Muscle of leg (tissue), 11 donors: ENCODE measurements around the gene ATP2A1. TPM values are rescaled to one million over a fixed set of nuclear protein-coding genes. Genes with fewer than 3 reads are reported as not detected.

ENCODE experiments used
- DNase-seq: peaks from one replicate; pipeline ENCODE4 v3.0.0; 2013
- H3K27ac ChIP-seq: one replicate; pipeline ENCODE4 v1.5.1; 2013; ENCODE audit warnings: mild to moderate bottlenecking, low read length, control low read depth
- H3K27me3 ChIP-seq: one replicate; pipeline ENCODE4 v1.6.1; 2013; ENCODE audit warnings: low read length; ENCODE audit not compliant: control insufficient read depth, insufficient read depth
- H3K36me3 ChIP-seq: one replicate; pipeline ENCODE4 v1.6.1; 2013; ENCODE audit warnings: low read length; ENCODE audit not compliant: control insufficient read depth, insufficient read depth
- H3K4me1 ChIP-seq: one replicate; pipeline ENCODE4 v1.6.1; 2013; ENCODE audit warnings: low read length; ENCODE audit not compliant: control insufficient read depth, insufficient read depth
- H3K4me3 ChIP-seq: one replicate; pipeline ENCODE4 v1.5.1; 2013; ENCODE audit warnings: low read length, control low read depth
- H3K9me3 ChIP-seq: replicated peaks from 2 replicates; pipeline ENCODE4 v1.6.1; 2013; ENCODE audit warnings: low read depth, low read length; ENCODE audit not compliant: control insufficient read depth
- WGBS: methylation state at CpG from one replicate; pipeline ENCODE4 v1.1.5; 2013; ENCODE audit warnings: missing lambda C conversion rate; ENCODE audit not compliant: insufficient coverage; 5-methylcytosine and 5-hydroxymethylcytosine counted together
- polyA plus RNA-seq, 8 donors: library from polyadenylated mRNA; unstranded; fragments of 120-200 nt; gene quantifications; one replicate each; pipeline versions ENCODE4 v1.2.1 to v1.2.3, GENCODE V29; 2013; ENCODE audit warnings: inconsistent platforms in 1 of 8, low replicate concordance in 1 of 8; ENCODE audit not compliant: insufficient read length in 8 of 8, insufficient read depth in 1 of 8
- total RNA-seq: library from RNA; stranded (reverse); fragments of 120-200 nt; gene quantifications from one replicate; pipeline ENCODE4 v1.2.4, GENCODE V29; 2013

ATP2A1 gene
- total and polyA plus RNA-seq, 9 donors = 168 to 587 (median 463) TPM

DNA sequence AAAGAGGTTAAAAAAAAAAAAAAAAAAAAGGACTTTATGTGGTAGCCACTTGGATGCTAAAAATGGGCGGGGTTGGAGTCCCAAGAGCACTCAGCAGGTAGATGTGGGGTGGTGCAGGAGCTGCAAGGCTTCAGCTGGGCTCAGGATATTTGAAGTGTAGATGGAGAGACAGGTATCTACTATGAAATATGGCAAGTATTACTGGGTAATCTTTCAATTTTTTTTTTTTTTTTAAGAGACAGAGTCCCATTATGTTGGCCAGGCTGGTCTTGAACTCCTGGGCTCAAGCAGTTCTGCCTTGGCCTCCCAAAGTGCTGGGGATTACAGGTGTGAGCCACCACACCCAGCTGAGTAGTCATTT lies 39.8 kb upstream of the ATP2A1 start:
- DNase-seq = no peak
- no peaks in the 10 kb centered on the region for H3K4me1 ChIP-seq
- H3K4me3 ChIP-seq = no peak overlapping the region
- H3K27ac ChIP-seq = no peak overlapping the region
- H3K9me3 ChIP-seq = no peaks in the 10 kb centered on the region
- H3K27me3 ChIP-seq = no peaks in the 10 kb centered on the region
- 100% methylated on average over 1 of the region's 1 CpG for WGBS
- peaks cover 69% of the 10 kb centered on the region for H3K36me3 ChIP-seq

DNA sequence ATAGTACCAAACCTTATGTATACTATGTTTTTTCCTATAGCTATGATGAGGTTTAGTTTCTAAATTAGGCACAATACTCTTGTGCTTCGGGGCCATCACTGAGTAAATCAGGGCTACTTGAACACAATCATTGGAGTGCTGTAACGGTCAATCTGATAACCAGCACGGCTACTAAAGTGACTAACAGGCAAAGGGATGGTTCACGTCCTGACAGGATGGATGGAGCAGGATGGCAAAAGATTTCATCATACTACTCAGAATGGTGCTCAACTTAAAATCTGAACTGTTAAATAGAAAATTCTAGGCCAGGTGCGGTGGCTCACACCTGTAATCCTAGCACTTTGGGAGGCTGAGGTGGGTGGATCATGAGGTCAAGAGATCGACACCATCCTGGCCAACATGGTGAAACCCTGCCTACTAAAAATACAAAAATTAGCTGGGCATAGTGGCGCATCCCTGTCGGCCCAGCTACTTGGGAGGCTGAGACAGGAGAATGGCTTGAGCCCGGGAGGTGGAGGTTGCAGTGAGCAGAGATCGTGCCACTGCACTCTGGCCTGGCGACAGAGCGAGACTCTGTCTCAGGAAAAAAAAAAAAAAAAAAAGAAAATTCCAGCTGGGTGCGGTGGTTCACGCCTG lies 39.2 kb upstream of the ATP2A1 start:
- no peak overlapping the region for H3K4me3 ChIP-seq
- WGBS = 95% methylated on average over 9 of the region's 14 CpGs
- no peak for DNase-seq
- no peaks in the 10 kb centered on the region for H3K27me3 ChIP-seq
- H3K9me3 ChIP-seq = no peaks in the 10 kb centered on the region
- no peak overlapping the region for H3K27ac ChIP-seq
- H3K36me3 ChIP-seq = peaks cover 69% of the 10 kb centered on the region
- H3K4me1 ChIP-seq = no peaks in the 10 kb centered on the region

DNA sequence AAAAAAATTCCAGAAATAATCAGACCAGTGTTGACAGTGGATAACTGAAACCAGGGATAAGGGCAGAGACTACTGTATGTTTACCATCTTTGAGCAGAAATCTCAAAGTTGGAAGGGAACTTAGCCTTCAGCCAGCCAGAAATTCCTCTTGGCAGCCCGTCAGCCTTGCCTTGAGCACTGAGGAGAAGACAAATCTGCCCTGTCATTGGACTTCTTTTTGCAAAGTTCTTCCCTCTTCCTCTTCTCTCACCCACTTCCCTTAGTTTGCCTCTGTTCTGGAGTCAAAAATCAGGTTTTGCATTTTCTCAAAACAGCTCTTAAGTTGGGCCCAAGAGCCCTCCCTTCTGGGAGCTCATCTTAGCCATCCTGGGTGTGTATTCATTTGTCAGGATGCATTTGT lies 38.4 kb upstream of the ATP2A1 start:
- no peak overlapping the region for H3K4me3 ChIP-seq
- 0% methylated on average over 1 of the region's 1 CpG for WGBS
- no peak for DNase-seq
- peaks cover 2% of the 10 kb centered on the region for H3K4me1 ChIP-seq
- H3K27ac ChIP-seq = no peak overlapping the region
- H3K36me3 ChIP-seq = peaks cover 69% of the 10 kb centered on the region
- H3K9me3 ChIP-seq = no peaks in the 10 kb centered on the region
- no peaks in the 10 kb centered on the region for H3K27me3 ChIP-seq

DNA sequence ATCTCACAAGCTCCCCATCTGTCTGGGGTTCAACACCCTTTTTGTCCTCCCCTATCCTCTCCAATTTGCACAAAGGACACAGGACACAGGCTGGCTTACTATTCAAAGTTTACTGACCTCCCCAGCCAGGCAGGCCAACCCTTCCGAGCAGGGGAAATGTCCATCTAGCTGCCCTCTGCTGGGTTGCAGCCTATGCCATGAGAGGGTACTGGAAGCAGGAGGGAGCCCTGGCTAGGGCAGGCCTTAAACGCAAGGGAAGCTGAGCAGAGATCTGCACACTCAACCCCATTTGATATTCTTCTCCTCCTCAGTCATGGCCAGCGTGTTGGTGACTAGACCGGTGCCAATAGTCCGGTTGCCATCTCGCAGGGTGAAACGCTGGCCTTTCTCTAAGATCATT lies 35.6 kb upstream of the ATP2A1 start:
- H3K4me1 ChIP-seq = peaks cover 18% of the 10 kb centered on the region
- H3K9me3 ChIP-seq = no peaks in the 10 kb centered on the region
- H3K36me3 ChIP-seq = peaks cover 48% of the 10 kb centered on the region
- H3K4me3 ChIP-seq = no peak overlapping the region
- WGBS = 83% methylated on average over 2 of the region's 7 CpGs
- H3K27me3 ChIP-seq = no peaks in the 10 kb centered on the region
- no peak overlapping the region for H3K27ac ChIP-seq
- DNase-seq = no peak

DNA sequence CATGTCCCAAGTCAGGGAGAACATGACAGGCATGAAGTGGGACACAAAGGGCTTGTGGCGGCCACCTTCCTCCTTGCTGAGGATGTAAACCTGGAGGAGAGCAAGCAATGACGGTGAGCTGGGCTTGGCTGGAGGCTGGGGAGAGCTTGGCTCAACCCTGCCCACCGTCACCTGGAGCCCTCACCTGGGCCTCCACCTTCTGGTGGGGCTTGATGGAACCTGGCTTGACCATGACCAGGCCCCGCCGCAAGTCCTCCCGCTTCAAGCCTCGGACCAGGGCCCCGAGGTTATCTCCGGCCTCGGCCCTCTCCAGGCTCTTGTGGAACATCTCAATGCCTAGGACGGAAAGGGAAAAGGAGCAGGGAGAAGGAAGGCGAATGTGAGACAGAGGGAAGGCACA lies 34.5 kb upstream of the ATP2A1 start:
- Histone ChIP-seq H3K4me1 (peaks cover 18% of the 10 kb centered on the region), H3K4me3 (no peak overlapping the region), H3K36me3 (peaks cover 41% of the 10 kb centered on the region), H3K27ac (no peak overlapping the region), H3K9me3 (no peaks in the 10 kb centered on the region), H3K27me3 (no peaks in the 10 kb centered on the region)
- 89% methylated on average over 7 of the region's 12 CpGs for WGBS
- DNase-seq = no peak

DNA sequence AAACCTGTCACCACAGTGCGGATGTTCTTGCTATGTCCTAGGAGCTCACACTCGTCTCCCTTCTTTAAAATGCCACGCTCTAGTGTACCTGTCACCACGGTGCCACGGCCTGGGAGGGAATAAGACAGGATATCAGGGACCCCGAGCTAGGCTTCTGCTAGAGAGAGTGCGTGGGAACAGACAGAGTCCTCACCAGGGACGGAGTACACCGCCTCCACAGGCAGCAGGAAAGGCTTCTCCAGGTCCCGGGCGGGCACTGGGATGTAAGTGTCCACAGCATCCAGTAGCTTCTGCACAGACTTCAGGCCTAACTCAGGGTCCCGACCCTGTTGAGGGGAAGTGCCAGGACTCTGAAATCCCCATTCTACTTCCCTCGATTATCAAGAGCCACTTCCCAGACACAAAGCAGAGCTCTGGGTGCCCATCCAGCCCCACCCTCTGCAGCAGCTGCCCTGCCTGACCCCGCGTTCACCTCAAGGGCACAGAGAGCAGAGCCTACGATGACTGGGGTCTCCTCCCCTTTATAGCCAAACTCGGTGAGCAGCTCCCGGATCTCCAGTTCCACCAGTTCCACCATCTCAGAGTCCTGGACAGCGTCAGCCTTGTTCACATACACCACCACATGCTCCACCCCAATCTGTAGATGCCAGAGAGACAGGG lies 33.9 kb upstream of the ATP2A1 start:
- H3K4me3 ChIP-seq = no peak overlapping the region
- WGBS = 94% methylated on average over 19 of the region's 19 CpGs

DNA sequence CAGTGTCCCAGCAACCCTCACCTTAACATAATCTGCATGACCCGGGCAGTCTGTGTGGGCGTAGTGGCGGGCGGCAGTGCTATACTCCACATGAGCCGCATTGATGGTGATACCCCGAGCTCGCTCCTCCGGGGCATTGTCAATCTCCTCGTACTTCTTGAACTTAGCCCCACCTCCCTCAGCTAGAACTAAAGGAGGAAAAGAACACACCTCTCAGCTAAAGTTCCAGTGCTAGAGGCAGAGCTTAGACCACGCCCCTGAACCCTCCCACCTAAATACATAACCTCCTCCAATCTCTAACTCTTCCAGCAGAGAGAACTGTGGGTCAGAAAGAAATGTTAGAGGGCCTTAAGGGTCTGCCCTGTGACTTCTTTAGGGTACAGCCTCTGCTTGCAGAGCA lies 33.0 kb upstream of the ATP2A1 start:
- H3K4me1 ChIP-seq = peaks cover 18% of the 10 kb centered on the region
- peak overlapping the region; percentile 96 for H3K4me3 ChIP-seq
- peaks cover 36% of the 10 kb centered on the region for H3K36me3 ChIP-seq
- H3K27me3 ChIP-seq = no peaks in the 10 kb centered on the region
- WGBS = 82% methylated on average over 2 of the region's 10 CpGs
- no peak overlapping the region for H3K27ac ChIP-seq
- DNase-seq = no peak
- H3K9me3 ChIP-seq = no peaks in the 10 kb centered on the region

More for the DNA sequence above, 33.9 kb upstream of the ATP2A1 start:
- peaks cover 18% of the 10 kb centered on the region for H3K4me1 ChIP-seq
- H3K27me3 ChIP-seq = no peaks in the 10 kb centered on the region
- peaks cover 36% of the 10 kb centered on the region for H3K36me3 ChIP-seq
- no peak overlapping the region for H3K27ac ChIP-seq
- no peaks in the 10 kb centered on the region for H3K9me3 ChIP-seq
- no peak for DNase-seq

DNA sequence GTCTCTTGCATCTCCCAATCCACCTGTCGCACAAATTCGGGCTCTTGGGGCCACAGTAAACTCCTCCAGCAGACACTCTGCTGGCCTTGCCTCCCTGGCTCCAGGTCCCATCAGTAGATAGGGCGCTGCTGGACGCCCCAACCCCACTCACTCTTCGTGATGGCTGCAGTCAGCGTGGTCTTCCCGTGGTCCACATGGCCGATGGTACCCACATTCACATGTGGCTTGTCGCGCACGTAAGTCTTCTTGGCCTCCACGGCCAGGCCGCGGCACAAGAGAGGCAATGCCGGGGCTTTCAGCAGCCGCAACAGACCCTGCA lies 32.6 kb upstream of the ATP2A1 start:
- Histone ChIP-seq H3K4me1 (peaks cover 18% of the 10 kb centered on the region), H3K27me3 (no peaks in the 10 kb centered on the region), H3K4me3 (peak overlapping the region; percentile 96), H3K36me3 (peaks cover 36% of the 10 kb centered on the region), H3K9me3 (no peaks in the 10 kb centered on the region), H3K27ac (peak overlapping the region; percentile 70)
- WGBS = 3% methylated on average over 16 of the region's 16 CpGs
- DNase-seq = no peak

DNA sequence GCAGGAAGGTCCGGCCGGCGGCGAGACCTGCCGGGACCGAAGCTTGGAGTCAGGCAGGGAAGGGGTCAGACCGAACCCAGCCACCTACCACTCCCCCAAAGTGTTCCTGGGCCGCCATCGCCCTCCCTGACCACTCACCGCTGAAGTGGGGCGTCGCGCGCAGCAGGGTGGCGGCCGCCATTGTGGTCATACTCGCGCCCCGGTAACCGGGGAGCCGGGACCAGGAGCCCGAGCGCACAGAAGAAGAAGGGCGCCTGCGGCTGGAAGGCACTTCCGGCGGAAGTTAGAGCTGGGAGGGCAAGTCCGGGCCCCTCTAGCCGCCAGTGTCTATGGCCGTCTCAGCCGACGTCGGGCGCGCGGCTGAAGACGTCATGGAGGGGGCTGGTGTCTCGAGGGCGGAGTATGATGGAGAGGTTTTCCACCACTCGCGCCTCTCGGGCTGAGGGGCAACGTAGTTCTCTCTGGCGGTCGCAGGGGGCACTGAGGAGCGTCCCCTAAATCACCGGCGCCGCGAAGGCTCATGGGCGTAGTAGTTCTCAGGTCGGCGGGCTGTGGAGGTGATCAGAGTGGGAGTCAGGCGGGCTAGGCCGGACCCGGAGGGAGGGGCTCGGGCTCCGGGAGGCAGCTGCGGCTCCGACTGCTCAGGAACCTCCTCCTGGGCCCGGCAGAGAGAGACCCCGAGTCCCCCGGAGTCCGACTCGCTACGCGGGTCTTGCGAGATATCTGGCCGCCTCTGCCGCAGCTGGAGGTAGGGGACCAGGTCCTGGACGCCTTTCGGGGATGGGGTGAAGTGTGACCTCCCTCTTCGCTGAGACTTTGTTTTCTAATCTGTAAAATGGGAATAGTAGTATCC lies 32.0 kb upstream of the ATP2A1 start, which contains the start of gene TUFM:
Gene TUFM (minus strand): TSS at position 269 of the 853 bp plus-strand sequence. CDS start 79 bp downstream, at position 190.
- no peaks in the 10 kb centered on the region for H3K9me3 ChIP-seq
- H3K4me1 ChIP-seq = peaks cover 18% of the 10 kb centered on the region
- peaks cover 36% of the 10 kb centered on the region for H3K36me3 ChIP-seq
- H3K4me3 ChIP-seq = peak within 1 kb of the TSS; percentile 96
- no peaks in the 10 kb centered on the region for H3K27me3 ChIP-seq
- DNase-seq = peak; percentile 100
- 1% methylated on average over 69 of the region's 73 CpGs for WGBS
- H3K27ac ChIP-seq = peak within 1 kb of the TSS; percentile 88

DNA sequence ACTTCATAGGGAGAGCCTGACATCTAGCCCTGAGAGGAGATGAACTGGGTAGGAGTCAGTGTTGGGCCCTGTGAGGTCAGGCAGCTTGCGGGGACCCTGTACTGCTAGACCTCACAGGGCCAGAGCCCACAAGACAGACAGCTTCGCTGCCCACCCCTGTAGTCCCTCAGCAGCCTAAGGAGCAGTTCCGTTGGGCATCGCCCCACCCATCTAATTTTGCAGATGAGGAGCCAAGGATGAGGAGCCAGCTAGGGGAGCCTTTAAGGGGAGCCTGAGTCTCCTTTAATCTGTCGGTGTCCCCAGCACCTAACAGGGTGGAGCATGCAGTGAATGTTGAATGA lies 31.4 kb upstream of the ATP2A1 start:
- Histone ChIP-seq H3K27ac (peak overlapping the region; percentile 88), H3K27me3 (no peaks in the 10 kb centered on the region), H3K4me3 (peak overlapping the region; percentile 96), H3K9me3 (no peaks in the 10 kb centered on the region), H3K36me3 (peaks cover 34% of the 10 kb centered on the region), H3K4me1 (peaks cover 18% of the 10 kb centered on the region)
- no peak for DNase-seq
- no CpG with 5 or more reads among the region's 5 CpGs for WGBS
